H1 (cell line): Measurements from ENCODE around the gene TSR1.

Source experiments
- CEBPB ChIP-seq: IDR thresholded peaks from 2 replicates; pipeline ENCODE4 v1.6.1; 2012; ENCODE audit warnings: low read depth, low read length
- CHD2 ChIP-seq: IDR thresholded peaks from 2 replicates; pipeline ENCODE4 v1.6.1; 2012; ENCODE audit warnings: low read length, improper control_type of control experiment
- CREB1 ChIP-seq: IDR thresholded peaks from 2 replicates; pipeline ENCODE4 v1.6.1; 2012; ENCODE audit warnings: inconsistent platforms
- CTCF ChIP-seq, 3 experiments: IDR thresholded peaks; 1 replicate in 2 of 3; 2 replicates in 1 of 3; pipeline versions ENCODE4 v1.5.1 to v1.6.1; 2011; ENCODE audit warnings: low read length in 3 of 3, mild to moderate bottlenecking in 3 of 3, inconsistent platforms in 2 of 3, low read depth in 1 of 3, moderate library complexity in 1 of 3; ENCODE audit not compliant: insufficient read depth in 1 of 3; ENCODE audit errors: control extremely low read depth in 1 of 3
- EZH2 ChIP-seq: fragments of 200-600 bp; sonication (generic); IDR thresholded peaks from 2 replicates; pipeline ENCODE4 v1.7.1; 2012; ENCODE audit warnings: low read depth, mild to moderate bottlenecking, moderate library complexity, low read length, inconsistent platforms; ENCODE audit not compliant: severe bottlenecking
- JUN ChIP-seq: IDR thresholded peaks from 2 replicates; pipeline ENCODE4 v1.6.1; 2011; ENCODE audit warnings: low read depth, mild to moderate bottlenecking, improper control_type of control experiment, low read length
- MAX ChIP-seq: IDR thresholded peaks from 2 replicates; pipeline ENCODE4 v1.6.1; 2012; ENCODE audit warnings: inconsistent platforms
- POLR2AphosphoS5 ChIP-seq: IDR thresholded peaks from 2 replicates; pipeline ENCODE4 v1.6.1; 2011; ENCODE audit warnings: low read depth, low read length

- no peak for TF ChIP-seq CEBPB
- TF ChIP-seq POLR2AphosphoS5, result no peak
- no peak for TF ChIP-seq CTCF (IDR thresholded peaks at IDR 0.05; ENCODE audit: control extremely low read depth in 1 of 3, insufficient read depth in 1 of 3, low read depth in 1 of 3, low read length in 3 of 3)
- TF ChIP-seq MAX, result no peak
- TF ChIP-seq CHD2, result no peak
- no peak for TF ChIP-seq EZH2
- TF ChIP-seq CREB1, result no peak
- no peak for TF ChIP-seq JUN
Measured at GRCh38 chr17:2292100-2292499, 44.2 kb downstream of the TSR1 start.
